ENCODE measurements around the gene STATH.
"Not testable (repeated sequence)": the region's sequence is repeated elsewhere in the genome, so short reads cannot be mapped to it uniquely, and the experiment has no call there.

Gene STATH

DNA sequence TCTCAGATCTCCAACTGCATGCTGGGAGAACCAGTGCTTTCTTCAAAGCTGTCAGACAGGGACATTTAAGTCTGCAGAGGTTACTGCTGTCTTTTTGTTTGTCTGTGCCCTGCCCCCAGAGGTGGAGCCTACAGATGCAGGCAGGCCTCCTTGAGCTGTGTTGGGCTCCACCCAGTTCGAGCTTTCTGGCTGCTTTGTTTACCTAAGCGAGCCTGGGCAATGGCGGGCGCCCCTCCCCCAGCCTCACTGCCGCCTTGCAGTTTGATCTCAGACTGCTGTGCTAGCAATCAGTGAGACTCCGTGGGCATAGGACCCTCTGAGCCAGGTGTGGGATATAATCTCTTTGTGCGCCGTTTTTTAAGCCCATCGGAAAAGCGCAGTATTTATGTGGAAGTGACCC is 23.2 kb downstream of the STATH start:
- not testable (repeated sequence) for H3K4me3 Mint-ChIP-seq; H3K9me3 Mint-ChIP-seq; H3K4me1 Mint-ChIP-seq (ENCODE audit: low read depth); H3K27ac Mint-ChIP-seq; DNase-seq (ENCODE audit: low spot score); H3K27me3 Mint-ChIP-seq (ENCODE audit: low read depth); H3K36me3 Mint-ChIP-seq (ENCODE audit: low read depth)

DNA sequence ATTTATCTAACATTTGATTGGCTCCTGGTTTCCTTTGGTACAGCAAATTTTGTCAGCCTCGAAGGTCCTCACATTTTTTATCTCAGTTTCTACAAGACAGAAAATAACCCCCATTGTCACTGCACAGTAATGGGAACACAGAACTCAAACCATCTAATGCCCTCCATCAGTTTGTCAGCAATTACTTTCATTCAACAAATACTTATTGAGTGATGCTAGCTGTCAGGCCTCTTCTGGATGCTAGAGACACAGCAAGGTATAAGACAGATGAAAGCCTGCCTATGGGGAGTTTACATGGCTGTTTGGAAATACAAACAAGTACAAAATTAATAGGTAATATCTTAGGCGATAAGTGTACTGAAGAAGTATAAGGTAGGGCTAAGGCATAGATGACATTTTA is 27.5 kb downstream of the STATH start:
- Mint-ChIP-seq H3K4me3 (no peak overlapping the region), H3K9me3 (no peaks in the 10 kb centered on the region), H3K36me3 (ENCODE audit: low read depth) (no peaks in the 10 kb centered on the region), H3K27ac (no peak overlapping the region), H3K4me1 (ENCODE audit: low read depth) (no peaks in the 10 kb centered on the region), H3K27me3 (ENCODE audit: low read depth) (no peaks in the 10 kb centered on the region)
- no peak for DNase-seq (ENCODE audit: low spot score)

- H3K4me1 Mint-ChIP-seq (ENCODE audit: low read depth): no peaks in the 10 kb centered on the region
- DNase-seq (ENCODE audit: low spot score): no peak
- no peak overlapping the region for H3K4me3 Mint-ChIP-seq
- no peaks in the 10 kb centered on the region for H3K27me3 Mint-ChIP-seq (ENCODE audit: low read depth)
- H3K27ac Mint-ChIP-seq: no peak overlapping the region
- no peaks in the 10 kb centered on the region for H3K36me3 Mint-ChIP-seq (ENCODE audit: low read depth)
- H3K9me3 Mint-ChIP-seq: no peaks in the 10 kb centered on the region
These were observed 31.2 kb downstream of the STATH start for GRCh38 chr4:70027011-70027410.

DNA sequence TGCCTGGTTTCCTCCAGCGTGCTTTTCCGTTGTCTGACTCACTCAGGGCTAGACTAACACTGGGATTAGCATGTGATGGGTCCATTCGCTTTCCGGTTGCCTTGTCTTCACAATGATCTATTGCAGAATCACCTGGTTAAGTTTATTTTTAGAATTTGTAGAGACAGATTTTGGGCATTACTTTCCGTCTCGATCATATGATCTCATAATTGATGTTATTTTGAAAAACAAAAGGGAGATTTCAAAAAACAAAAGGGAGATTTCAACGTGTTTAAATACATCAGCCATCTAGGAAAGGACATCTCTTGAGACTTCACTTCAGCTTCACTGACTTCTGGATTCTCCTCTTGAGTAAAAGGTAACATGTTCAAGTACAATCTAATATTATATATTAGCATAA is 32.4 kb downstream of the STATH start, which contains the start of gene HTN3:
TSS of gene HTN3 (plus strand) at position 301 of the 400 bp plus-strand sequence. CDS start 2,282 bp downstream, outside the sequence.
- H3K9me3 Mint-ChIP-seq; DNase-seq (ENCODE audit: low spot score); H3K4me3 Mint-ChIP-seq; H3K36me3 Mint-ChIP-seq (ENCODE audit: low read depth); H3K27me3 Mint-ChIP-seq (ENCODE audit: low read depth); H3K4me1 Mint-ChIP-seq (ENCODE audit: low read depth); H3K27ac Mint-ChIP-seq: not testable (repeated sequence)

- not testable (repeated sequence) for DNase-seq (ENCODE audit: low spot score); H3K27ac Mint-ChIP-seq; H3K4me3 Mint-ChIP-seq; H3K27me3 Mint-ChIP-seq (ENCODE audit: low read depth); H3K9me3 Mint-ChIP-seq; H3K36me3 Mint-ChIP-seq (ENCODE audit: low read depth); H3K4me1 Mint-ChIP-seq (ENCODE audit: low read depth)
These were observed 41.8 kb downstream of the STATH start for GRCh38 chr4:70037559-70037958.

- DNase-seq (ENCODE audit: low spot score); H3K36me3 Mint-ChIP-seq (ENCODE audit: low read depth); H3K4me3 Mint-ChIP-seq; H3K9me3 Mint-ChIP-seq; H3K27me3 Mint-ChIP-seq (ENCODE audit: low read depth); H3K4me1 Mint-ChIP-seq (ENCODE audit: low read depth); H3K27ac Mint-ChIP-seq: not testable (repeated sequence)
These were observed 44.2 kb downstream of the STATH start for GRCh38 chr4:70039928-70040327.

GRCh38 chr4:70041652-70042286 is 46.0 kb downstream of the STATH start:
- Mint-ChIP-seq H3K4me1 (ENCODE audit: low read depth) (no peaks in the 10 kb centered on the region), H3K4me3 (no peak overlapping the region), H3K27me3 (ENCODE audit: low read depth) (no peaks in the 10 kb centered on the region), H3K36me3 (ENCODE audit: low read depth) (no peaks in the 10 kb centered on the region), H3K9me3 (peaks cover 3% of the 10 kb centered on the region), H3K27ac (no peak overlapping the region)
- DNase-seq (ENCODE audit: low spot score): no peak

DNA sequence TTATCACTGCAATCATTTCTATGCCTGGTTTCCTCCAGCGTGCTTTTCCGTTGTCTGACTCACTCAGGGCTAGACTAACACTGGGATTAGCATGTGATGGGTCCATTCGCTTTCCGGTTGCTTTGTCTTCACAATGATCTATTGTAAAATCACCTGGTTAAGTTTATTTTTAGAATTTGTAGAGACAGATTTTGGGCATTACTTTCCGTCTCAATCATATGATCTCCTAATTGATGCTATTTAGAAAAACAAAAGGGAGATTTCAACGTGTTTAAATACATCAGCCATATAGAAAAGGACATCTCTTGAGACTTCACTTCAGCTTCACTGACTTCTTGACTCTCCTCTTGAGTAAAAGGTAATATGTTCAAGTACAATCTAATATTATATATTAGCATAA is 54.4 kb downstream of the STATH start, which contains the start of gene HTN1:
TSS of gene HTN1 (plus strand) at position 301 of the 400 bp plus-strand sequence. CDS start 2,639 bp downstream, outside the sequence.
- DNase-seq (ENCODE audit: low spot score); H3K4me3 Mint-ChIP-seq; H3K9me3 Mint-ChIP-seq; H3K4me1 Mint-ChIP-seq (ENCODE audit: low read depth); H3K27ac Mint-ChIP-seq; H3K36me3 Mint-ChIP-seq (ENCODE audit: low read depth); H3K27me3 Mint-ChIP-seq (ENCODE audit: low read depth): not testable (repeated sequence)

Data from T-helper 2 cell treated with Interferon-gamma antibody and Interleukin-4, amounts not matched to agents 5 μg/mL and 100 μg/mL, for 36 hours (primary cell).